ENCODE measurements around the gene MRPL54. TPM values are rescaled to one million over a fixed set of nuclear protein-coding genes. Genes with fewer than 3 reads are reported as not detected.

MRPL54 gene
- total and polyA plus RNA-seq, 3 donors from 2014 or later, result 42.4 to 96.4 (median 57.4) TPM

DNA sequence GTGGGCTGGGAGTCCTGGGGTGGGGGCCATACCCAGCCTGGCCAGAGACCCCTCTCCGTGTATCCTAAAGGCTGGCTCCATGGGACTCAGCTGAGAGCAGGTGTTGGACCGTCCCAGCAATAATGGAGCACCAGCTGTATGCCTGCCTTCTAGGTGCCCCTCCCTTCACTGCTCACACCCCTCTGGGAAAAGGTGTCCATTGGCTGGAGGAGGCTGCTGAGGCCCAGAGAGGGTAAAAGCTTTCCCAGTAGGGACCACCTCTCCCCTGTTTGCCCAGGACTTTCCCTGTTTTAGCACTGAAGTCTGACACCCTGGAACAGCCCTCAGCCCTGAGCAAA is 12.9 kb downstream of the MRPL54 start:
- WGBS, 2 donors, result 60 to 89% methylated on average over 2 of the region's 2 CpGs
- H3K36me3 ChIP-seq (ENCODE audit: low read depth, missing control alignments), result no peaks in the 10 kb centered on the region
- no peak for DNase-seq
- peaks cover under 1% of the 10 kb centered on the region for H3K4me1 ChIP-seq
- TF ChIP-seq, protein P1, sequence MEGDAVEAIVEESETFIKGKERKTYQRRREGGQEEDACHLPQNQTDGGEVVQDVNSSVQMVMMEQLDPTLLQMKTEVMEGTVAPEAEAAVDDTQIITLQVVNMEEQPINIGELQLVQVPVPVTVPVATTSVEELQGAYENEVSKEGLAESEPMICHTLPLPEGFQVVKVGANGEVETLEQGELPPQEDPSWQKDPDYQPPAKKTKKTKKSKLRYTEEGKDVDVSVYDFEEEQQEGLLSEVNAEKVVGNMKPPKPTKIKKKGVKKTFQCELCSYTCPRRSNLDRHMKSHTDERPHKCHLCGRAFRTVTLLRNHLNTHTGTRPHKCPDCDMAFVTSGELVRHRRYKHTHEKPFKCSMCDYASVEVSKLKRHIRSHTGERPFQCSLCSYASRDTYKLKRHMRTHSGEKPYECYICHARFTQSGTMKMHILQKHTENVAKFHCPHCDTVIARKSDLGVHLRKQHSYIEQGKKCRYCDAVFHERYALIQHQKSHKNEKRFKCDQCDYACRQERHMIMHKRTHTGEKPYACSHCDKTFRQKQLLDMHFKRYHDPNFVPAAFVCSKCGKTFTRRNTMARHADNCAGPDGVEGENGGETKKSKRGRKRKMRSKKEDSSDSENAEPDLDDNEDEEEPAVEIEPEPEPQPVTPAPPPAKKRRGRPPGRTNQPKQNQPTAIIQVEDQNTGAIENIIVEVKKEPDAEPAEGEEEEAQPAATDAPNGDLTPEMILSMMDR (IDR thresholded peaks at IDR 0.05), result no peak
- TF ChIP-seq POLR2A (IDR thresholded peaks at IDR 0.05), result no peak
- H3K9me3 ChIP-seq, result no peaks in the 10 kb centered on the region
- no peaks in the 10 kb centered on the region for H3K27me3 ChIP-seq
- H3K4me3 ChIP-seq, result no peak overlapping the region
- intact Hi-C loops (cut with DNase I; ENCODE audit: low total_unique reads), result no loop called here
- H3K27ac ChIP-seq, result no peak overlapping the region

DNA sequence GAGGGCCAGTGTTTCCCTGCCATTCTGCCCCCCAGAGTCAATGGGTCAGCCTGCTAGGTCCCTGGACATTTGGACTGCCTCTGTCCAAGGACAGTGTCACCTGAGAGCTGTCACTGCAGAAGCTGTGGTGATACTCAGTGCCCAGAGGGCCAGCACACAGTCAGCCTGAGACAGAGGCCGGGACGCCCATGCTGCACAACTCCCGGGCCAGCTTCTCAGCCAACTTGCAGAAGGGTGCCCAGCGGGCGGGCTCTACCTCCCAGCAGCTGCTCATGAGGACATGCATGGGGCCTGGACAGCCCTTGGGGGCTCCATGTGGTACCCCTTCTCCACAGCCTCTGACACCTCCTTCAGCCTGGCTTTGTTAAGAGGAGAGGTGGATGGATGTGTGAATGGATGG is 13.3 kb downstream of the MRPL54 start:
- no peaks in the 10 kb centered on the region for H3K27me3 ChIP-seq
- WGBS, 2 donors, result 92 to 96% methylated on average over 2 to 5 of the region's 5 CpGs
- H3K4me3 ChIP-seq, result no peak overlapping the region
- no peak overlapping the region for H3K27ac ChIP-seq
- no peak for DNase-seq
- TF ChIP-seq, protein P1 (IDR thresholded peaks at IDR 0.05), result no peak
- no peak for TF ChIP-seq POLR2A (IDR thresholded peaks at IDR 0.05)
- intact Hi-C loops (cut with DNase I; ENCODE audit: low total_unique reads), result no loop called here
- no peaks in the 10 kb centered on the region for H3K36me3 ChIP-seq (ENCODE audit: low read depth, missing control alignments)
- no peaks in the 10 kb centered on the region for H3K9me3 ChIP-seq
- H3K4me1 ChIP-seq, result no peaks in the 10 kb centered on the region

DNA sequence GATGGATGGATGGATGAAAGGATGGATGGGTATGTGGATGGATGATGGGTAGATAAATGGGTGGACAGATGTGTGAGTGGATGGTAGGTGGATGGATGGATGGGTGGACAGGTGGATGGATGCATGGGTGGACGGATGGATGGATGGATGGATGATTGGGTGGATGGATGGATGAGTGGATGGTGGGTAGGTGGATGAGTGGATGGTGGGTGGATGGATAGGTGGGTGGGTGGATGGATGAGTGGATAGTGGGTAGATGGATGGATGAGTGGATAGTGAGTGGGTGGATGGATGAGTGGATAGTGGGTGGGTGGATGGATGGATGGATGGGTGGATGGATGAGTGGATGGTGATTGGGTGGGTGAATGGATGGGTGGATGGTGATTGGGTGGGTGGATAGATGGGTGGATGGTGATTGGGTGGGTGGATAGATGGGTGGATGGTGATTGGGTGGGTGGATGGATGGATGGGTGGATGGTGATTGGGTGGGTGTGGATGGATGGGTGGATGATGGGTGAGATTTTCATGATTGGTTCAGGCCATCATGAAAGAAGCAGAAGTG is 14.1 kb downstream of the MRPL54 start:
- Histone ChIP-seq H3K27ac (no peak overlapping the region), H3K36me3 (ENCODE audit: low read depth, missing control alignments) (no peaks in the 10 kb centered on the region), H3K4me1 (no peaks in the 10 kb centered on the region), H3K27me3 (no peaks in the 10 kb centered on the region), H3K4me3 (no peak overlapping the region), H3K9me3 (no peaks in the 10 kb centered on the region)
- TF ChIP-seq POLR2A (IDR thresholded peaks at IDR 0.05), result no peak
- TF ChIP-seq, protein P1 (IDR thresholded peaks at IDR 0.05), result no peak
- intact Hi-C loops (cut with DNase I; ENCODE audit: low total_unique reads), result no loop called here
- 81 to 92% methylated on average over 1 of the region's 1 CpG for WGBS, 2 donors
- no peak for DNase-seq

DNA sequence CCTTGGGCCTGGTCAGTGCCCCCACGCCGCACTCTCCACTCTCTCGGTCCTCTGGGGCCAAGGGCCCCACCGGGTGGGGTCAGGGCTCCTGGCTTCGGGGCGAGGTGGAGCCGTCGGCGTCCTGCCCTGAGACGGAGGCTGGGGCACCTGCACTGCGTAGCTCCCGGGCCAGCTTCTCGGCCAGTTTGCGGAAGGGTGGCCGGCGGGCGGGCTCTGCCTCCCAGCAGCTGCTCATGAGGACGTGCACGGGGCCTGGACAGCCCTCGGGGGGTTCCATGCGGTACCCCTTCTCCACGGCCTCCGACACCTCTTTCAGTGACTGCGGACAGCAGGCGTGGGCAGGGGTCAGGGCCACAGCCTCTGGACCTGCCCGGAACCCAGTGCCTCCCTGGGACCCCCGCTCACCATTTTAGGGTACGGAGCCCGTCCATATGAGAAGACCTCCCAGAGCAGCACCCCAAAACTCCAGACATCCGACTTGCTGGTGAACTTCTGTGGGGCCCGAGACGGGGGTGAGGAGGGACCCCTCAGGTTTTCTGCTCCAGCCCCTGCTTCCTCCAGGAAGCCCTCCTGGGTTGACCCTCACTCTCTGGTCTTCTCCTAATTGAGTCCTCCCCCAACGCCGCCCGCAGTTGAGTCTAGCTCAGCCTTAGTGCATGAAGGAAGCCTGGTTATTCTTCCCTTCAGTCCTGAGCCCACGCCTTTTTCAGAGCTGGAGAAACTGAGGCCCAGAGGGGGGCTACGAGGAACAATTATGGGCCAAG is 15.8 kb downstream of the MRPL54 start:
- Histone ChIP-seq H3K4me1 (no peaks in the 10 kb centered on the region), H3K36me3 (ENCODE audit: low read depth, missing control alignments) (no peaks in the 10 kb centered on the region), H3K27ac (no peak overlapping the region), H3K27me3 (no peaks in the 10 kb centered on the region), H3K4me3 (no peak overlapping the region), H3K9me3 (no peaks in the 10 kb centered on the region)
- DNase-seq, result no peak
- 81 to 87% methylated on average over 23 to 37 of the region's 37 CpGs for WGBS, 2 donors
- intact Hi-C loops (cut with DNase I; ENCODE audit: low total_unique reads), result no loop called here
- TF ChIP-seq POLR2A (IDR thresholded peaks at IDR 0.05), result no peak
- TF ChIP-seq, protein P1 (IDR thresholded peaks at IDR 0.05), result no peak

All from testis (tissue), 3 donors.